ENCODE results near the gene MAP4K1.

Gene MAP4K1

GRCh38 chr19:38663957-38664502 lies 46.3 kb upstream of the MAP4K1 start:
- no peak for DNase-seq
- Mint-ChIP-seq H3K36me3 (ENCODE audit: low read depth) (peaks cover 7% of the 10 kb centered on the region), H3K9me3 (no peaks in the 10 kb centered on the region), H3K27me3 (ENCODE audit: low read depth, poor library complexity) (no peaks in the 10 kb centered on the region), H3K27ac (peak overlapping the region; percentile 96), H3K4me1 (peaks cover 98% of the 10 kb centered on the region), H3K4me3 (peak overlapping the region; percentile 55)
- TF ChIP-seq CTCF (IDR thresholded peaks at IDR 0.05), result no peak

GRCh38 chr19:38663156-38663651 lies 45.5 kb upstream of the MAP4K1 start:
- H3K36me3 Mint-ChIP-seq (ENCODE audit: low read depth), result peaks cover 7% of the 10 kb centered on the region
- no peak for TF ChIP-seq CTCF (IDR thresholded peaks at IDR 0.05)
- DNase-seq, result peak; percentile 64
- no peaks in the 10 kb centered on the region for H3K27me3 Mint-ChIP-seq (ENCODE audit: low read depth, poor library complexity)
- H3K4me1 Mint-ChIP-seq, result peaks cover 98% of the 10 kb centered on the region
- no peaks in the 10 kb centered on the region for H3K9me3 Mint-ChIP-seq
- H3K27ac Mint-ChIP-seq, result peak overlapping the region; percentile 96
- H3K4me3 Mint-ChIP-seq, result peak overlapping the region; percentile 73

- Mint-ChIP-seq H3K4me3 (peak overlapping the region; percentile 73), H3K27ac (peak overlapping the region; percentile 96), H3K4me1 (peaks cover 98% of the 10 kb centered on the region), H3K36me3 (ENCODE audit: low read depth) (peaks cover 7% of the 10 kb centered on the region), H3K9me3 (no peaks in the 10 kb centered on the region), H3K27me3 (ENCODE audit: low read depth, poor library complexity) (no peaks in the 10 kb centered on the region)
- no peak for DNase-seq
- no peak for TF ChIP-seq CTCF (IDR thresholded peaks at IDR 0.05)
Measured at GRCh38 chr19:38662537-38663155, 44.9 kb upstream of the MAP4K1 start.

GRCh38 chr19:38661996-38662395 lies 44.2 kb upstream of the MAP4K1 start:
- peak overlapping the region; percentile 96 for H3K27ac Mint-ChIP-seq
- no peak for DNase-seq
- H3K27me3 Mint-ChIP-seq (ENCODE audit: low read depth, poor library complexity), result no peaks in the 10 kb centered on the region
- peak overlapping the region; percentile 28 for H3K4me3 Mint-ChIP-seq
- no peaks in the 10 kb centered on the region for H3K9me3 Mint-ChIP-seq
- peaks cover 7% of the 10 kb centered on the region for H3K36me3 Mint-ChIP-seq (ENCODE audit: low read depth)
- no peak for TF ChIP-seq CTCF (IDR thresholded peaks at IDR 0.05)
- H3K4me1 Mint-ChIP-seq, result peaks cover 98% of the 10 kb centered on the region

GRCh38 chr19:38661136-38661535 lies 43.4 kb upstream of the MAP4K1 start:
- no peaks in the 10 kb centered on the region for H3K27me3 Mint-ChIP-seq (ENCODE audit: low read depth, poor library complexity)
- peak overlapping the region; percentile 94 for H3K27ac Mint-ChIP-seq
- H3K9me3 Mint-ChIP-seq, result no peaks in the 10 kb centered on the region
- peaks cover 13% of the 10 kb centered on the region for H3K36me3 Mint-ChIP-seq (ENCODE audit: low read depth)
- no peak overlapping the region for H3K4me3 Mint-ChIP-seq
- peaks cover 97% of the 10 kb centered on the region for H3K4me1 Mint-ChIP-seq
- DNase-seq, result no peak
- TF ChIP-seq CTCF (IDR thresholded peaks at IDR 0.05), result no peak

GRCh38 chr19:38660724-38661123 lies 43.0 kb upstream of the MAP4K1 start:
- no peaks in the 10 kb centered on the region for H3K9me3 Mint-ChIP-seq
- peaks cover 97% of the 10 kb centered on the region for H3K4me1 Mint-ChIP-seq
- no peak for DNase-seq
- H3K27me3 Mint-ChIP-seq (ENCODE audit: low read depth, poor library complexity), result no peaks in the 10 kb centered on the region
- H3K36me3 Mint-ChIP-seq (ENCODE audit: low read depth), result peaks cover 17% of the 10 kb centered on the region
- H3K4me3 Mint-ChIP-seq, result peak overlapping the region; percentile 14
- TF ChIP-seq CTCF (IDR thresholded peaks at IDR 0.05), result no peak
- H3K27ac Mint-ChIP-seq, result peak overlapping the region; percentile 94
